Gastroesophageal sphincter (tissue), 3 donors: ENCODE results near the gene FNDC3B.

ENCODE experiments used
- CTCF ChIP-seq, 4 experiments: fragments of 200-600 bp in 2 of 4; fragments of 450-650 bp in 2 of 4; sonication (generic) in 1 of 4; IDR thresholded peaks; one replicate each; pipeline ENCODE4 v1.5.1; 2017 to 2019; ENCODE audit warnings: antibody characterized with exemption in 4 of 4, mild to moderate bottlenecking in 2 of 4, moderate library complexity in 2 of 4
- EP300 ChIP-seq: sonication (generic); formaldehyde crosslinking; IDR thresholded peaks from one replicate; pipeline ENCODE4 v1.6.1; 2017; ENCODE audit warnings: antibody characterized with exemption, mild to moderate bottlenecking
- POLR2A ChIP-seq, 2 donors: fragments of 450-650 bp; IDR thresholded peaks; one replicate each; pipeline ENCODE4 v1.6.1; 2017; ENCODE audit warnings: antibody characterized with exemption in 2 of 2, mild to moderate bottlenecking in 2 of 2, moderate library complexity in 1 of 2
- POLR2AphosphoS5 ChIP-seq: sonication (generic); formaldehyde crosslinking; IDR thresholded peaks from one replicate; pipeline ENCODE4 v1.6.1; 2017; ENCODE audit warnings: antibody characterized with exemption

DNA sequence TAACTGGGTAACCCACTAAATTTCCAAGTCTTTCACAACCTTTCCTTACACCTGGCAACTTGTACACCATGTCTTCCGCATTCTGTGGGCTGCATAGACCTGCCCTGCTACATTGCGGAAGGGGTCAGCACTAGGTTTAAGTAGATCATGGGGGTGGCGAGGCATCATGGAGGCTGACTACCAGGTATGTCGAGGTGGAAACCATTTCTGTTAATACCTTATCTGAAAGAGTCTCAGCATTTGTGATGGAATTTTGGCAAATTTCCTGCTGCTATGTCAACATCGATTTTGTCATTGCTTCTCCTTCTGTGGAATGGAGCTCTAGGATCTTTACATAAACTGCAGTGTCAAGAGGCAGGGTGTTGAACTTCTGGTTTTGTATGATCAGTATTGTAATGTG lies 221.7 kb downstream of the FNDC3B start:
- no peak for TF ChIP-seq CTCF (IDR thresholded peaks at IDR 0.05)
- TF ChIP-seq POLR2A (IDR thresholded peaks at IDR 0.05) = no peak
- TF ChIP-seq POLR2AphosphoS5 = no peak
- no peak for TF ChIP-seq EP300
